Neural crest cell (in vitro differentiated cells): ENCODE results near the gene EGLN3. TPM values are rescaled to one million over a fixed set of nuclear protein-coding genes. Genes with fewer than 3 reads are reported as not detected.

Source experiments
- DNase-seq: peaks from one replicate; pipeline ENCODE4 v3.0.0; 2021; ENCODE audit warnings: low read depth, mixed read lengths, low spot score
- H3K27ac Mint-ChIP-seq: one replicate; pipeline ENCODE4 v1.8.0; 2021; ENCODE audit warnings: mild to moderate bottlenecking, mixed read lengths; ENCODE audit not compliant: unreplicated experiment
- H3K27me3 Mint-ChIP-seq: 2 replicates; pipeline ENCODE4 v1.8.0; 2021; ENCODE audit warnings: low read depth, mild to moderate bottlenecking, mixed read lengths
- H3K36me3 Mint-ChIP-seq: 2 replicates; pipeline ENCODE4 v1.8.0; 2021; ENCODE audit warnings: low read depth, mild to moderate bottlenecking, mixed read lengths
- H3K4me1 Mint-ChIP-seq: 2 replicates; pipeline ENCODE4 v1.8.0; 2021; ENCODE audit warnings: mixed read lengths
- H3K4me3 Mint-ChIP-seq: one replicate; pipeline ENCODE4 v1.8.0; 2021; ENCODE audit warnings: mild to moderate bottlenecking, mixed read lengths
- H3K9me3 Mint-ChIP-seq: 2 replicates; pipeline ENCODE4 v1.8.0; 2021; ENCODE audit warnings: mixed read lengths
- CTCF ChIP-seq: fragments of 200-600 bp; sonication (generic); conservative IDR thresholded peaks from 2 replicates; pipeline ENCODE4 v1.5.0; 2021; ENCODE audit warnings: antibody characterized with exemption, mild to moderate bottlenecking
- total RNA-seq: library from RNA; stranded (reverse); gene quantifications from 2 replicates; pipeline ENCODE4 v1.2.1, GENCODE V29; 2021

Gene EGLN3
- total RNA-seq, 1 donor from 2014 or later, result 0.89 TPM

GRCh38 chr14:33959692-33960151 is 8.8 kb upstream of the EGLN3 start:
- TF ChIP-seq CTCF, result no peak
- DNase-seq, result no peak

GRCh38 chr14:33958605-33959226 is 7.8 kb upstream of the EGLN3 start:
- Mint-ChIP-seq H3K36me3 (peaks cover 5% of the 10 kb centered on the region), H3K9me3 (peaks cover 9% of the 10 kb centered on the region), H3K4me3 (no peak overlapping the region), H3K27ac (no peak overlapping the region), H3K27me3 (peaks cover 3% of the 10 kb centered on the region), H3K4me1 (peaks cover 11% of the 10 kb centered on the region)
- DNase-seq, result no peak
- no peak for TF ChIP-seq CTCF

More at GRCh38 chr14:33959692-33960151, 8.8 kb upstream of the EGLN3 start:
- Mint-ChIP-seq H3K36me3 (peaks cover 5% of the 10 kb centered on the region), H3K27me3 (no peaks in the 10 kb centered on the region), H3K4me1 (peaks cover 18% of the 10 kb centered on the region), H3K27ac (peak overlapping the region; percentile 50), H3K9me3 (peaks cover 9% of the 10 kb centered on the region), H3K4me3 (no peak overlapping the region)

GRCh38 chr14:33957993-33958392 is 7.1 kb upstream of the EGLN3 start:
- H3K36me3 Mint-ChIP-seq, result peaks cover 5% of the 10 kb centered on the region
- H3K4me3 Mint-ChIP-seq, result no peak overlapping the region
- H3K27ac Mint-ChIP-seq, result no peak overlapping the region
- peaks cover 7% of the 10 kb centered on the region for H3K27me3 Mint-ChIP-seq
- peaks cover 11% of the 10 kb centered on the region for H3K4me1 Mint-ChIP-seq
- no peak for TF ChIP-seq CTCF
- H3K9me3 Mint-ChIP-seq, result peaks cover 7% of the 10 kb centered on the region
- no peak for DNase-seq

- Mint-ChIP-seq H3K4me3 (no peak overlapping the region), H3K4me1 (peaks cover 11% of the 10 kb centered on the region), H3K36me3 (peaks cover 2% of the 10 kb centered on the region), H3K27me3 (peaks cover 12% of the 10 kb centered on the region), H3K27ac (no peak overlapping the region), H3K9me3 (peaks cover 3% of the 10 kb centered on the region)
- TF ChIP-seq CTCF, result no peak
- DNase-seq, result no peak
Observed at GRCh38 chr14:33957299-33957698, 6.4 kb upstream of the EGLN3 start.

- H3K36me3 Mint-ChIP-seq, result no peaks in the 10 kb centered on the region
- peaks cover 14% of the 10 kb centered on the region for H3K27me3 Mint-ChIP-seq
- peaks cover 9% of the 10 kb centered on the region for H3K4me1 Mint-ChIP-seq
- no peaks in the 10 kb centered on the region for H3K9me3 Mint-ChIP-seq
- H3K4me3 Mint-ChIP-seq, result no peak overlapping the region
- H3K27ac Mint-ChIP-seq, result no peak overlapping the region
- no peak for DNase-seq
- no peak for TF ChIP-seq CTCF
Observed at GRCh38 chr14:33956640-33957039, 5.8 kb upstream of the EGLN3 start.
